Epidermal melanocyte (primary cell): ENCODE data around the gene OR10T2.
"Not testable (repeated sequence)": the region's sequence is repeated elsewhere in the genome, so short reads cannot be mapped to it uniquely, and the experiment has no call there.

Source experiments
- DNase-seq: peaks from one replicate; pipeline ENCODE4 v3.0.0; 2011; ENCODE audit warnings: low spot score; ENCODE audit not compliant: insufficient read length

The OR10T2 gene

GRCh38 chr1:158356616-158357015, 42.6 kb downstream of the OR10T2 start:
- no peak for DNase-seq

- no peak for DNase-seq
These were observed 43.4 kb downstream of the OR10T2 start for GRCh38 chr1:158355773-158356285.

GRCh38 chr1:158354255-158354654, 45.0 kb downstream of the OR10T2 start:
- DNase-seq: no peak

GRCh38 chr1:158353303-158354075, 45.8 kb downstream of the OR10T2 start, which contains the start of gene CD1E:
TSS of gene CD1E (plus strand) at chr1:158353894. CDS start at chr1:158353989, 95 bp downstream.
- no peak for DNase-seq

GRCh38 chr1:158348946-158349345, 50.3 kb downstream of the OR10T2 start:
- not testable (repeated sequence) for DNase-seq
